Left renal pelvis (tissue), 4 donors: Measurements from ENCODE around the gene PALM2AKAP2. TPM values are rescaled to one million over a fixed set of nuclear protein-coding genes. Genes with fewer than 3 reads are reported as not detected.
A peak's percentile ranks its signal among the peaks of the same experiment; 100 is the strongest.

Source experiments
- DNase-seq, 4 donors: peaks; one replicate each; pipeline ENCODE4 v3.0.0-alpha.2; 2013; ENCODE audit warnings: low read depth in 4 of 4, low spot score in 3 of 4
- polyA plus RNA-seq, 4 donors: library from polyadenylated mRNA; unstranded; fragments of 120-200 nt; gene quantifications; one replicate each; pipeline ENCODE4 v1.2.1, GENCODE V29; 2013; ENCODE audit not compliant: insufficient read length in 4 of 4

The PALM2AKAP2 gene
- 10 to 100 TPM in 1 of 4 donors, 1 to 10 TPM in 3; 5.1 to 10.8 (median 8.3) TPM for polyA plus RNA-seq

GRCh38 chr9:109779711-109780452 lies at the start of gene PALM2AKAP2:
PALM2AKAP2 (plus strand) TSS chr9:109780198; CDS start chr9:109780489, 291 bp downstream.
- peak in 2 of 4 donors; percentile 24 to 48 for DNase-seq

DNA sequence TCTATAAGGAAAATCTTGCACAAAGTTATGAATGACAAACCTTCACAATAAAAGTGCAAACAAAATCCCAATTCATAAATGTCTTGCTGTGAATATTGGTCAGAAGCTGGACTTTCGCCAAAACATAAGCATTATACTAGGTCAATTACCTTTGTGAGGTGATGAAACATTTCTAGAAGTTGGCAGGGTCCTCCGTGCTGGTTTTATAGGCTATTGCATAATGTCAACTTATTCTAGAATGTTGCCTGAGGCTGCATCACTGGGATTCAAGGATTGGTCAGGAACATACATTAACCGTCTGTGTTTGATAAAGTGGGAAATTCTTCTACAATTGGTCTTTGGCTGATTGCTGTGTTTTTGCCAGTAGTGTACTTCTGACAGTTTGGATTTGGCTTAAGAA lies 49.8 kb upstream of the PALM2AKAP2 start:
- DNase-seq, result no peak

- no peak for DNase-seq
Observed at GRCh38 chr9:109733690-109734089, 46.3 kb upstream of the PALM2AKAP2 start.

DNA sequence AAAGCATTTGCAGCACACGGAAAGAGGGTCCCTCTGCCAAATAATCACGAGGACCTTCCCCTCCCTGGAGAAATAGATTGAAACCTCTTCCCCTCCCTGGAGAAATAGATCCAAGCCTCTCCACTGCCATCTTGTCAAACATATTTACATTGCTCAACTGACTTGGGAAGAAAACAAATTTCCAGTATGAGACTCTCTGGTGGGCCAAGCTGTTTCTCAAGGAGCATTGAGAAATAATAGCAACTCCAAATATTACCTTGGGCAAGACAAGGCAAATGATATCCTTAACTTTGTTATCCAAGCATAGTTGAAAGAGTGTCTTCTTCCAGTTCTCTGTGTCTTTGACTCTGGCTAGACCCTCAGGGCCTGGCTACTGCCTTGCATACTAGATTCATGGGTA lies 45.2 kb upstream of the PALM2AKAP2 start:
- DNase-seq, result no peak

DNA sequence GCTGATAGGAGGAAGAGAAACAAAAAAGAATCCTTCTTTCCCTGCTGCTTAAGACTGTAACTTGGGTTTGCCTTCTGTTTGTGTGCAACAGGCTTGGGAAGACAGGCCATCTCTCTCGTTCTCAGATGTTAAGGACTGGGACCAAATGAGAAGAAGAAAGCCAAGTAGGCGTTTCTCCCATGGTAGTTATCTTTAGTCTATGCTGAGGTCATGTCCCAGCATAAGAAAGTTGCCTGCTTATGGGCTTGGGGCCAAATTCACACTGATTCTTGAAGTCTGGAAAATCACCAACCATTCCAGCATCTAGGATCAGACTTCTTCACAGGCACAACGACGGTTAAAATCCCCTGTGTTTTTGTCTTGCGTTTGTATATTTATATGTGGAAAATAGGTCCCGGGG lies 44.2 kb upstream of the PALM2AKAP2 start:
- DNase-seq, result no peak

DNA sequence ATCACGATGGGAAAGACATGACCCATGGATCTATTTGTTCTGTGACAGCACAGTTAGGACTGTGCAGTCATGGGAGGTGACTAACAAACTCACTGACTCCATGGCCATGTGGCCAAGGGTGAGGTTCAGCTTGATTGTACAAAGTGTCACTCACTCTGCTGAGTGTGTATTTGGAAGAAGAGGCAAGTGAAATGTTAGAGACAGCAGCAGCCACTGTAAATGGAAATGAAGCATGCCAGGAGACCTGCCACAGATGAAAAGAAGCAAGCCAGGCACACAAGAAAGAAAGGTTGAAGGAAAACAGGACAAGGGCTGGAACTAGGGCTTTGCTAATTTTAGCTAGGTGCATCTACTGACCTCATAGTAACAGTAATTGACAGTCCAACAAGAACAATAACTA lies 42.7 kb upstream of the PALM2AKAP2 start:
- no peak for DNase-seq

DNA sequence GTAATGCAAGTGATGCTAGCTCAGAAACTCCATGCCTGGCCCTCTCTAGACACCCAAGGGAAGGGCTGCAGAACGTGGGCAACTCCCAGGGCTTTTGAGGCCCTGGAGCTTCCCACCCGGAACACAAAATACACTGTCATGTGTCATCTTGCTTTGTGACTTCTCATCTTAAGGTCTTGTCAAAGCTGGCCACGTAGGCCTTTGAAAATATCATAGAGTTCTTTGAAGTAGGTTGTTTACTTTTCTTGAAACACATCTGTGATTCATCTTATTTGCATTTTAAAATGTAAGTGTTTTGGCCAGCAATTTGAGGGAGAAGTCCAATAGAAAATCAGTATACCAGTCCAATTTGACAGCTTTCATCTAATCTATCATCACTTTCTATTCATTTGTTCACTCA lies 40.2 kb upstream of the PALM2AKAP2 start:
- DNase-seq, result no peak

DNA sequence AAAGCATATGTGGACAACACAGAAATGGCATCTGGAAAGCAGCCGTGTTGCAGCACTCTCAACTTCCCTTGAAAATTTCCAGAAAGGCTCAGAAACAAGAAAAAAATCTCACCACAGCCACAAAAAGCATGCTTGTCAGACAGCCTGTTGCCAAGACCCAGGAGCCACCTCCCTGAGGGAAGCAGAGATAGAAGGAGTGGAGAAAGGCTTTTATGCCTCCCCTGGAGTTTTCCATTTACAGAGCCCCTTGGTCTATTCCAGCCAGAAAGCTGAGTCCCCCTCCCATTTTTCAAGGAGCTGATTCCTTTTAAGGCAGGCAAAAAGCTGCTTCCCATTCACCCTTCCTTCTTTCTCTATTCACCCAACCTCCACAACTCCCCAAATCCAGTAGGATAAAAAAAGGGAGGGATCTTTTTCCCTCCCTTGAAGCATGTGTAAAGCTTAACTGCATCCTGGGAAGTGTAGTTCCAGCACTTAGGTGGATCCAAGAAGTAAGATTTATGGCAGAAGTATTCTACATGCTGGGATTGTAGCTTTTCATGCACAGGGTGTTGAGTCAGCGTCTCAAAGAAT lies 37.1 kb upstream of the PALM2AKAP2 start:
- no peak for DNase-seq

DNA sequence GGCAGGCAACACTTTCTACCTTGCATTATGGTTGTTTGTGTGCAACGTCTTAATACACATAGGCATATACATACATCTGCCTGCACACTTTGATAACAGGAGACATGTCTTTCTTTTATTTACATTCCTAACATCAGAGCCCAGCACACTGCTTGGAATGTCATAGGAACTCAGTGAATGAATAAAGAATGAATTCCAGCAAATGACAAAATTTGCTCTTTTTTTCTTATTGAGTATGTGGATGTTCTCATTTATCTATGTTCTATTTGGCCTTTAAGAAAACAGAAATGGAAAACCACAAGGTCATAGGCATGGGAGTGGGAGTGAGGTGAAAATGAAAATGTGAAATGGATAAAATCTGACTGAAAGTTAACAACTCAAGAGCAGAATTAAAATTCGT lies 36.3 kb upstream of the PALM2AKAP2 start:
- no peak for DNase-seq

- no peak for DNase-seq
Observed at GRCh38 chr9:109745335-109746283, 34.4 kb upstream of the PALM2AKAP2 start.

DNA sequence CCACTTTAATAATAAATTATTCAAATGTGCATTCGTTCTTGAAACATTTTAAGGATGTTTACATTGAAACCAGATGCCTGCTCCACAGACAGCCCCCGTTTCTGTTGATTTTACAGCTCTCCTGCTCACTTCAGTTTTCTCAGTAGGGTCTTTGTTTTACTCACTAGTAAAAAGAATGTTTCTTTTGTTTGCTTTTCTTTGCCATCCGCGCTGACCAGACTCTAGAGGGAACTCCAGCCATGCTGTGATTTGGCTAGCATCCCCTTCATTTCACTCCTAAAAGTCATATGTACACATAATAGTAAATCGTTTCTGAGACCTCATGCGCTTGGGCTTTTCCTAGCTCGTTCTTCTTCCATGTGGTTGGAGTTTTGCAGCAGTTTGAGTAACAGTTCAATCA lies 28.7 kb upstream of the PALM2AKAP2 start:
- DNase-seq, result no peak

- DNase-seq, result no peak
Observed at GRCh38 chr9:109753308-109753707, 26.7 kb upstream of the PALM2AKAP2 start.

DNA sequence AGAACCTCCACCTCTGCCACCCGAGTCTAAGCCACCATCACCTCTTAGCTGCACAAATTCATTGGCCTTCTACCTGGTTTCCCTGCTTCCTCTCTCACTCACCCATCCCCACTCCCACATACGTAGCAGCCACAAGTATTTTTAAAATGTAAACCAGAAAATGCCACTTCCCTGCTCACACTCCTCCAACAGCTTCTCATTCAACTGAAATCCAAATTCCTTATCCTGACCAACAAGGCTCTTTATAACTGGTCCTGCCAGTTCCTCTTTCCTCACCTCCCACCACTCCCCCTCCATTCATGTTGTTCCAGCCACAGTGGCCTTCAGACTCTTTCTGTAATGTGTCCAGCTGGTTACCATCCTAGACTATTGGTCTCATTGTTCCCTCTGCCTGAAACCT lies 25.0 kb upstream of the PALM2AKAP2 start:
- DNase-seq, result no peak

DNA sequence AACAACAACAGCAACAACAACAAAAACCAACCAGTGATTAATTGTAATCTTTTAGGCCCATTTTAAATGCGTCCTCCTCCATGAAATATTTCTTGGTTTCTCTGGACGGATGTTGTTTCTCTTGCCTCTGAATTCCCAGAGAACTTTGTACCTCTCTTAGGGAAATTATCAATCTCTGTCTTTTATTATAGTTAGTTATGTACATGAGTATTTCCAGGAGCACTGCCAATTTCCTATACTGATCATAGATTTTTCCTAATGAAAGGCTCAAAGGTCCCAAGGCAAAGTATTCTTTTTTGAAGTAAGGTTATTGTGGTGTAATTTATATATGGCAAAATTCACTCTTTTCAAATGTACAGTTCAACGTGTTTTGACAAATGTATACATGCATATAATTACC lies 20.4 kb upstream of the PALM2AKAP2 start:
- no peak for DNase-seq

DNA sequence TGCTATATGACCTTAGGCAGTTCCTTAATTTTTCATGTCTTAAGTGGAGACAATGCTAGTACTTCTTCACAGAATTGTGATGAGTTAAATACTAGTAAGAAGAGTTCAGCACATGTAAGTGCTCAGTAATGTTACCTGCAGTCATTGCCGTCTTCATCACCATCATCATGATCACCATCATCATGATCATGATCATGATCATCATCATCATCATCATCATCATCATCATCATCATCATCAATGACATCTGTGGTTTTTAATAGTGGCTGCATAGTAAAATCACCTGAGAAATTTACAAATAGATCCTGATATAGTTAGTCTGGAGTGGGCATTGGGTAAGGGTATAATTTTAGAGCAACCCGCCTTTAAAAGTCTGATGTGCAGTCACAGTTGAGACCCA lies 14.7 kb upstream of the PALM2AKAP2 start:
- no peak for DNase-seq

GRCh38 chr9:109765830-109766229 lies 14.2 kb upstream of the PALM2AKAP2 start:
- no peak for DNase-seq

DNA sequence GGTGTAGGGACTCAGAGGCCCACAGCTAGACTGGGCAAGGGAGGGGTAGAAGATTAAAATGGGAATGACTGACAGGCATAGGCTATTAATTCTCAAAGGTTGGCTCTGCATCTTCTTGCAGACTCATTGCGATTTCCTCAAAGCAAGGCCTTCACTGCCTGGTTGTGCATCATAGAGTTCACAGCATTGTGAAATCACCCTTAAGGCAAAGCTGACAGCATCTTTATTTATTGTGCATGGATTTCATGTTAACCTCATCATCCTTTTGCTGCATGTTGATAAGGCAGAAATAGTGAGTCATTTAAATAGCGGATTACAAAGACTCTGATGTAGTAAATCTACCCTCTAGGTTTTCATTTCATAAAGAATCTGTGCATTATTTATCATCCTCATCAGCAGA lies 13.6 kb upstream of the PALM2AKAP2 start:
- no peak for DNase-seq

DNA sequence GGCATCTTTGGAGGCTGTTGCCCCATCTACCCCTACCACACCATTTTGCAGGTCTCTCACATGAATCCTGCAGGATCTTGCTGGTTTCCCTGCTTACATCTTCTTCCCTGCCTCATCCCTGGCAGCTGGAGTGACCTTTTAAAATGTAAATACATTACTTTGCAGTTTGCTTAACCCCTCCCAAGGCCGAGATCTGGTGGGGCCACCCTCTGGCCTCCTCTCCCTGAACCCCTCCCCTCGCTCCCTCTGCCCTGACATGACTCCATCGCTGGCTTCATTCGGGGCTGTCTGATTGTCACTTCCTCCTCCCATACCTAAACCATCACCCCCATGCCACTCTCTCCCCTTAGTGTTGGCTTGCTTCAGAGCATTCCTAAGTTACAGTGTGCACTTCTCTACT lies 12.6 kb upstream of the PALM2AKAP2 start:
- no peak for DNase-seq

- no peak for DNase-seq
Observed at GRCh38 chr9:109767814-109768213, 12.2 kb upstream of the PALM2AKAP2 start.

- DNase-seq, result no peak
Observed at GRCh38 chr9:109769250-109769649, 10.7 kb upstream of the PALM2AKAP2 start.

DNA sequence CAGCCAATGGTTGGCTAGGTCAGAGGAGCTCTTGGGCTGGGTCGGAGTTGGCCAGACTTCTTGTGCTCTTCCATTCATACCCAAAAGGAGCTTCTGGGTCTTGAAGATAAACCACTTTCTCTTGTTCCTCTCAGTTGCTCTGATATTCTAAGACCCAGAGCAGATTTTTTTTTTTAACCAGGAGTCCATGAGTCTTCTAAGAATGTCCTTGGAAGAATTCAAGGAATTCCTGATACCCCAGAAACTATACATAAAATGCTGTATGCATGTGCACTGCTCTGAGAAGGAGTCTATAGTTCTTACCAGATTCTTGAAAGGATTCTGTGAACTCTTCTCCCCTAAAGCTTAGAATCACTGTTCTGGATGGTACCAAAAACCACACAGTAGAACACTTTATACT lies 9.9 kb upstream of the PALM2AKAP2 start:
- no peak for DNase-seq
